ENCODE measurements around the gene FNDC3B. TPM values are rescaled to one million over a fixed set of nuclear protein-coding genes. Genes with fewer than 3 reads are reported as not detected.

Gene FNDC3B
- total and polyA plus RNA-seq, 9 of the 15 experiments (the other 6 are each of a cell fraction or from before 2014, with no cell fraction given), result 7.0 to 35.8 (median 16.2) TPM

GRCh38 chr3:172138792-172139507 is 99.6 kb downstream of the FNDC3B start (continued):
- TF ChIP-seq YY1 (IDR thresholded peaks at IDR 0.05; ENCODE audit: borderline replicate concordance in 1 of 3, control insufficient read depth in 1 of 3, extremely low read depth in 1 of 3, insufficient read depth in 3 of 3, insufficient read length in 1 of 3, insufficient replicate concordance in 2 of 3, low read depth in 1 of 3, low read length in 2 of 3) (peak in 1 of 3 experiments; percentile 54), CREB3L1 (IDR thresholded peaks at IDR 0.05; ENCODE audit: borderline replicate concordance, low read depth) (no peak), HES1 (IDR thresholded peaks at IDR 0.05; ENCODE audit: low read depth) (no peak), NFE2 (IDR thresholded peaks at IDR 0.05; ENCODE audit: low read depth) (peak; percentile 96), JUN (IDR thresholded peaks at IDR 0.05; ENCODE audit: borderline replicate concordance, low read depth, low read length) (peak; percentile 88), JUN (CRISPR knock-in tag; IDR thresholded peaks at IDR 0.05; ENCODE audit: borderline replicate concordance) (no peak), COPS2 (conservative IDR thresholded peaks at IDR 0.05) (no peak), HDAC2 (IDR thresholded peaks at IDR 0.05) (0 out of 2 replicates have a peak, but pooled peaks have one; percentile 17), E2F6 (IDR thresholded peaks at IDR 0.05; ENCODE audit: borderline replicate concordance in 1 of 2, extremely low read depth in 1 of 2, insufficient read depth in 1 of 2, insufficient read length in 1 of 2, low read depth in 1 of 2, low read length in 1 of 2, poor library complexity in 1 of 2, severe bottlenecking in 1 of 2) (no peak), ZNF316 (IDR thresholded peaks at IDR 0.05) (peak; percentile 94), CTCFL (IDR thresholded peaks at IDR 0.05; ENCODE audit: borderline replicate concordance, insufficient read depth, low read depth, low read length, poor library complexity, severe bottlenecking) (no peak)
